PC-9 (cell line): ENCODE results near the gene KIF2A. TPM values are rescaled to one million over a fixed set of nuclear protein-coding genes. Genes with fewer than 3 reads are reported as not detected.

Source experiments
- BruUV-seq: library from RNA; stranded (reverse); fragments of 400-500 nt; replicated peaks from 2 replicates; lab custom pipeline; 2021; lab: Mats Ljungman, UMichigan
- CTCF ChIA-PET: fragments of 300-600 bp; sonication (Branson Sonifier 250); formaldehyde crosslinking; loops from one replicate; lab custom pipeline; 2022; ENCODE audit warnings: antibody characterized with exemption; lab: Charles Lee
- POLR2A ChIA-PET: fragments of 300-600 bp; sonication (Branson Sonifier 250); formaldehyde crosslinking; loops from one replicate; lab custom pipeline; 2022; ENCODE audit warnings: antibody characterized with exemption; ENCODE audit not compliant: unreplicated experiment; lab: Charles Lee
- DNase-seq, 2 experiments: peaks; one replicate each; pipeline versions ENCODE4 v3.0.0 to v3.0.0-alpha.2; 2015 to 2022; ENCODE audit warnings: mixed read lengths in 1 of 2
- H2AFZ ChIP-seq: fragments of 200-600 bp; sonication (generic); 2 replicates; pipeline ENCODE4 v1.8.1; 2017; ENCODE audit warnings: antibody characterized with exemption
- H3F3A ChIP-seq: fragments of 200-600 bp; sonication (generic); 2 replicates; pipeline ENCODE4 v1.8.1; 2017; ENCODE audit warnings: antibody characterized with exemption, mild to moderate bottlenecking, low read depth; ENCODE audit not compliant: insufficient read depth
- H3K27ac ChIP-seq: fragments of 200-600 bp; sonication (generic); 2 replicates; pipeline ENCODE4 v1.6.1; 2016; ENCODE audit warnings: mixed run types
- H3K27me3 ChIP-seq: fragments of 200-600 bp; sonication (generic); 2 replicates; pipeline ENCODE4 v1.6.1; 2016; ENCODE audit warnings: low read depth, mixed run types; ENCODE audit not compliant: insufficient read depth
- H3K36me3 ChIP-seq: fragments of 200-600 bp; sonication (generic); 2 replicates; pipeline ENCODE4 v1.6.1; 2016; ENCODE audit warnings: low read depth, mixed run types
- H3K4me1 ChIP-seq: fragments of 200-600 bp; sonication (generic); replicated peaks from 2 replicates; pipeline ENCODE4 v1.6.1; 2016; ENCODE audit warnings: mixed run types; ENCODE audit not compliant: insufficient read depth
- H3K4me2 ChIP-seq: fragments of 200-600 bp; sonication (generic); 2 replicates; pipeline ENCODE4 v1.6.1; 2017; ENCODE audit warnings: mixed run types
- H3K4me3 ChIP-seq: fragments of 200-600 bp; sonication (generic); 2 replicates; pipeline ENCODE4 v1.6.1; 2016; ENCODE audit warnings: mixed run types
- H3K79me2 ChIP-seq: fragments of 200-600 bp; sonication (generic); 2 replicates; pipeline ENCODE4 v1.6.1; 2017; ENCODE audit warnings: low read depth, mixed run types
- H3K9me2 ChIP-seq: fragments of 200-600 bp; sonication (generic); 2 replicates; pipeline ENCODE4 v1.8.1; 2017; ENCODE audit warnings: mild to moderate bottlenecking; ENCODE audit not compliant: insufficient read depth
- H3K9me3 ChIP-seq: fragments of 200-600 bp; sonication (generic); 2 replicates; pipeline ENCODE4 v1.8.1; 2016; ENCODE audit warnings: low read depth; ENCODE audit not compliant: insufficient read depth
- H4K20me1 ChIP-seq: fragments of 200-600 bp; sonication (generic); 2 replicates; pipeline ENCODE4 v1.8.1; 2017; ENCODE audit not compliant: insufficient read depth
- CTCF ChIP-seq: fragments of 200-600 bp; sonication (generic); conservative IDR thresholded peaks from 2 replicates; pipeline ENCODE4 v1.6.1; 2017; ENCODE audit warnings: mixed run types, antibody characterized with exemption, mild to moderate bottlenecking, moderate library complexity
- EZH2 ChIP-seq: fragments of 200-600 bp; sonication (generic); IDR thresholded peaks from 2 replicates; pipeline ENCODE4 v1.8.0; 2017; ENCODE audit warnings: antibody characterized with exemption, low read depth
- intact Hi-C: fragments of 100-400 bp; cut with micrococcal nuclease; formaldehyde crosslinking; loops from one replicate; pipeline ENCODE4 v1.10.0; 2022; ENCODE audit not compliant: unreplicated experiment
- total RNA-seq: library from RNA; stranded (reverse); gene quantifications from 2 replicates; pipeline ENCODE4 v1.2.3, GENCODE V29; 2021

KIF2A gene
- total RNA-seq, 1 experiment from 2014 or later: 54.8 TPM

- Histone ChIP-seq H3F3A (no peaks in the 10 kb centered on the region), H3K4me2 (no peak overlapping the region), H3K4me3 (no peak overlapping the region), H3K79me2 (peaks cover 66% of the 10 kb centered on the region), H3K9me3 (no peaks in the 10 kb centered on the region), H2AFZ (no peak overlapping the region), H3K36me3 (no peaks in the 10 kb centered on the region), H3K27me3 (no peaks in the 10 kb centered on the region), H3K9me2 (no peaks in the 10 kb centered on the region), H3K27ac (no peak overlapping the region), H4K20me1 (peaks cover 31% of the 10 kb centered on the region), H3K4me1 (no peaks in the 10 kb centered on the region)
- CTCF ChIA-PET: no interaction called here
- TF ChIP-seq EZH2 (no peak), CTCF (no peak)
- no TSS peak for BruUV-seq
- POLR2A ChIA-PET: no interaction called here
- no peak for DNase-seq
- intact Hi-C loops: no loop called here
These were observed 22.9 kb downstream of the KIF2A start for GRCh38 chr5:62328772-62329491.

- ChIA-PET CTCF (no interaction called here), POLR2A (no interaction called here)
- no peak overlapping the region for H2AFZ ChIP-seq
- no peak overlapping the region for H3K4me3 ChIP-seq
- peaks cover 31% of the 10 kb centered on the region for H4K20me1 ChIP-seq
- no TSS peak for BruUV-seq
- TF ChIP-seq EZH2 (no peak), CTCF (no peak)
- intact Hi-C loops: no loop called here
- no peaks in the 10 kb centered on the region for H3K9me3 ChIP-seq
- no peak overlapping the region for H3K4me2 ChIP-seq
- H3K27me3 ChIP-seq: no peaks in the 10 kb centered on the region
- DNase-seq: no peak
- H3K9me2 ChIP-seq: no peaks in the 10 kb centered on the region
- no peaks in the 10 kb centered on the region for H3F3A ChIP-seq
- H3K79me2 ChIP-seq: peaks cover 69% of the 10 kb centered on the region
- H3K36me3 ChIP-seq: no peaks in the 10 kb centered on the region
- no peak overlapping the region for H3K27ac ChIP-seq
- H3K4me1 ChIP-seq: no peaks in the 10 kb centered on the region
These were observed 24.3 kb downstream of the KIF2A start for GRCh38 chr5:62330302-62330701.

GRCh38 chr5:62331921-62332320 lies 25.9 kb downstream of the KIF2A start:
- H3K9me2 ChIP-seq: no peaks in the 10 kb centered on the region
- H3K9me3 ChIP-seq: no peaks in the 10 kb centered on the region
- TF ChIP-seq CTCF (no peak), EZH2 (no peak)
- H3K4me3 ChIP-seq: no peak overlapping the region
- CTCF ChIA-PET: no interaction called here
- H3K27me3 ChIP-seq: no peaks in the 10 kb centered on the region
- no peaks in the 10 kb centered on the region; the same call in 1 of the 2 replicates for H3F3A ChIP-seq
- no peak overlapping the region for H3K27ac ChIP-seq
- H3K36me3 ChIP-seq: no peaks in the 10 kb centered on the region
- DNase-seq: no peak
- BruUV-seq: no TSS peak
- peaks cover 26% of the 10 kb centered on the region; the same call in 1 of the 2 replicates for H4K20me1 ChIP-seq
- H3K4me1 ChIP-seq: no peaks in the 10 kb centered on the region
- POLR2A ChIA-PET: no interaction called here
- intact Hi-C loops: no loop called here
- H3K4me2 ChIP-seq: no peak overlapping the region
- H2AFZ ChIP-seq: no peak overlapping the region
- peaks cover 62% of the 10 kb centered on the region for H3K79me2 ChIP-seq
